Upper lobe of right lung (tissue), 1 donor: ENCODE data around the gene BMP15. TPM values are rescaled to one million over a fixed set of nuclear protein-coding genes. Genes with fewer than 3 reads are reported as not detected.

Source experiments
- ATAC-seq: fragments of 200-7000 bp; cut with Tn5 transposase; one replicate; pipeline ENCODE4 v1.9.1; 2020; ENCODE audit warnings: mild to moderate bottlenecking, moderate library complexity
- DNase-seq: peaks from one replicate; pipeline ENCODE4 v3.0.0-alpha.2; 2020
- H3K27ac ChIP-seq: fragments of 200-600 bp; one replicate; pipeline ENCODE4 v1.8.0; 2022
- H3K27me3 ChIP-seq: fragments of 200-600 bp; one replicate; pipeline ENCODE4 v1.8.0; 2022; ENCODE audit warnings: mild to moderate bottlenecking
- H3K36me3 ChIP-seq: fragments of 200-600 bp; one replicate; pipeline ENCODE4 v1.8.0; 2022
- H3K4me1 ChIP-seq: fragments of 200-600 bp; one replicate; pipeline ENCODE4 v1.8.0; 2022
- H3K4me3 ChIP-seq: fragments of 200-600 bp; one replicate; pipeline ENCODE4 v1.8.0; 2022; ENCODE audit warnings: mild to moderate bottlenecking
- H3K9me3 ChIP-seq: fragments of 200-600 bp; one replicate; pipeline ENCODE4 v1.8.0; 2022
- CTCF ChIP-seq: fragments of 200-600 bp; IDR thresholded peaks from one replicate; pipeline ENCODE4 v1.8.0; 2022; ENCODE audit warnings: antibody characterized with exemption
- intact Hi-C: fragments of 100-400 bp; cut with DNase I; formaldehyde crosslinking; loops from one replicate; pipeline ENCODE4 v1.11.0; 2022
- long read RNA-seq: library from polyadenylated mRNA; unstranded; transcript quantifications from one replicate; pipeline ENCODE4 v2.0.0, GENCODE V29; 2021
- total RNA-seq: library from RNA; stranded (reverse); fragmentation: NEBNext Ultra II Directional; extraction: Animal tissue kit (Norgen Biotek cat#: 25700); gene quantifications from one replicate; pipeline ENCODE4 v1.2.1, GENCODE V29; 2021
- donor health status: DM: no; HTN: yes; CAD: no; lungs with severe emphysema.

Gene BMP15
- not detected for total RNA-seq
- long read RNA-seq = 0 reads

GRCh38 chrX:50910685-50911176 lies at the start of gene BMP15:
TSS of gene BMP15 (plus strand) at chrX:50910735. CDS start at chrX:50910784, 49 bp downstream.
- Histone ChIP-seq H3K4me3 (no peak within 1 kb of the TSS), H3K27me3 (no peaks in the 10 kb centered on the region), H3K36me3 (no peaks in the 10 kb centered on the region), H3K4me1 (no peaks in the 10 kb centered on the region), H3K9me3 (no peaks in the 10 kb centered on the region), H3K27ac (no peak within 1 kb of the TSS)
- ATAC-seq (no peak), DNase-seq (no peak)
- TF ChIP-seq CTCF = no peak
- intact Hi-C loops = no loop called here

DNA sequence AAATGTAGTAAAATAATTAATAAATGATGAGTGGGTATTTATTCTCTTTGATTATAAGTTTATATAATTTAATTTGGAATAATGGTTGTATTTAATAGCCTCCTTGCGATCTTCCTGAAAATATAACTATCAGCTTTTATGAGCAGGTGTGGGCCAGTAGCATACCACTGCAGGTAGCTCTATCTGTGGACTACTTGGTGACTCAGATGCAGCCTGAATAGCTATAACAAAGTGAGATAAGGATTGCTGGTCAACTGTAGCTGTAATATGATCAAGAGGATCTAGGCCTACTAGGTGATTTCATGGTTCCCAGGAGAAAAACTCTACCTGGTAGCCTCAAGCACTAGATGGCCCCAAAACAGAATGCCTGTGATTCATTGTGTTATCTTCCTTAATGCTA lies 47.1 kb upstream of the BMP15 start:
- TF ChIP-seq CTCF = no peak
- ATAC-seq (no peak), DNase-seq (no peak)
- intact Hi-C loops = no loop called here
- H3K4me3 ChIP-seq = no peak overlapping the region
- no peak overlapping the region for H3K27ac ChIP-seq
- no peaks in the 10 kb centered on the region for H3K27me3 ChIP-seq
- H3K36me3 ChIP-seq = no peaks in the 10 kb centered on the region
- no peaks in the 10 kb centered on the region for H3K9me3 ChIP-seq
- H3K4me1 ChIP-seq = no peaks in the 10 kb centered on the region

GRCh38 chrX:50865311-50865710 lies 45.2 kb upstream of the BMP15 start:
- Histone ChIP-seq H3K27me3 (no peaks in the 10 kb centered on the region), H3K4me3 (no peak overlapping the region), H3K4me1 (no peaks in the 10 kb centered on the region), H3K9me3 (no peaks in the 10 kb centered on the region), H3K27ac (no peak overlapping the region), H3K36me3 (no peaks in the 10 kb centered on the region)
- TF ChIP-seq CTCF = no peak
- ATAC-seq = peak; percentile 55
- intact Hi-C loops = no loop called here
- no peak for DNase-seq

DNA sequence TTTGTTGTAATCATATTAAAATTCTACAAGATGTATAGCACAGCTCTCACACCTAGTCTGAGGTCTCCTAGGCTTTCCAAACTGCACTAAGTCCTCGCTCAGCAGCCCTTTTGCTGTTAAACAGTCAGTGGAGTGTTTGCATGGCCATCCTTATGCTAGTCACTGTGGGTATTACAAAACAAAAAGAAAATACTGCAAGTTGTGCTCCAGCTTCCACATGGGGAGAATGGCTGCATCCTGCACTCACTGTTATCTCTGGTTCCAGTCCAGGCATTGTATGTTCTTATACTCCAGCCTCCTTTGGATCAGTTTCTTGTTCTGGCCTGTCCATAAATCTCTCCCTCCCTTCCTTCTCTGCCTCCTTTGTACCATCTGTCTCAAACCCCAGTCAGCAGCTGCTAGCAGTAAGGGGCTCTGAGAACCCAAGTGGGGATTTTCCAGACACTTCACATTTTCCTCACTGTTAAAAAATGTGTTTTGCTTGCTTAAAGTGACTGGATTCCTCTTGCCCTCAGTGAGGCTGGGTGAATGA lies 38.5 kb upstream of the BMP15 start:
- intact Hi-C loops = no loop called here
- DNase-seq (no peak), ATAC-seq (no peak)
- Histone ChIP-seq H3K9me3 (no peaks in the 10 kb centered on the region), H3K4me3 (no peak overlapping the region), H3K27ac (no peak overlapping the region), H3K4me1 (no peaks in the 10 kb centered on the region), H3K27me3 (no peaks in the 10 kb centered on the region), H3K36me3 (no peaks in the 10 kb centered on the region)
- TF ChIP-seq CTCF = no peak

DNA sequence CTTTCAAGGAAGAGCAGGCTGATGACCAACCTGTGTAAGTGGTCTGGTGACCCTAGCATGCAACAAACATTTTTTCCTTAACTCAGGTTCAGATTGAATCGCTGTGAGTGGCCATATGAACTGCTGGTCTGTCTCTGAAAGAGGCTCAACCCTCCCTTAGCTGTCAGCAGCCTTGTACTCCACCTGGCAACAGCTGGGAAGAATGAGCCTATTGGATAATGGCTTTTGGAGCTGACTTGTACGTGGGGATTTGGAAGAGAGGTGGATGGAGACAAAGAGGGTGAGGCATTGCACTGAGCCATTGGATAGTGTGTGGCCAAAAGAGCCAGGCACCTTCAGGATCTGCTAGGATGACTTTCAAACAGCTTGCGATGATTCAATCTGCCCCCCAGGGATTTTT lies 35.7 kb upstream of the BMP15 start:
- Histone ChIP-seq H3K36me3 (no peaks in the 10 kb centered on the region), H3K9me3 (no peaks in the 10 kb centered on the region), H3K27me3 (no peaks in the 10 kb centered on the region), H3K4me1 (no peaks in the 10 kb centered on the region), H3K4me3 (no peak overlapping the region), H3K27ac (no peak overlapping the region)
- intact Hi-C loops = no loop called here
- TF ChIP-seq CTCF = no peak
- no peak for DNase-seq
- no peak for ATAC-seq

- TF ChIP-seq CTCF = no peak
- DNase-seq (no peak), ATAC-seq (no peak)
- intact Hi-C loops = no loop called here
- Histone ChIP-seq H3K4me1 (no peaks in the 10 kb centered on the region), H3K4me3 (no peak overlapping the region), H3K36me3 (no peaks in the 10 kb centered on the region), H3K27me3 (no peaks in the 10 kb centered on the region), H3K9me3 (no peaks in the 10 kb centered on the region), H3K27ac (no peak overlapping the region)
Observed at GRCh38 chrX:50876551-50876950, 34.0 kb upstream of the BMP15 start.
